HG02852 (cell line): ENCODE results near the gene RNF112.

Experiments
- ATAC-seq: cut with Tn5 transposase; IDR thresholded peaks from one replicate; pipeline ENCODE4 v1.9.1; 2021; ENCODE audit warnings: mild to moderate bottlenecking, moderate library complexity; ENCODE audit not compliant: unreplicated experiment

RNF112 gene

GRCh38 chr17:19410875-19411620 lies at the start of gene RNF112:
TSS of gene RNF112 (plus strand) at chr17:19411232. CDS start at chr17:19411409, 177 bp downstream.
- ATAC-seq: no peak

GRCh38 chr17:19361326-19361725 lies 49.7 kb upstream of the RNF112 start:
- no peak for ATAC-seq

- ATAC-seq: no peak
Measured at GRCh38 chr17:19361944-19362276, 49.1 kb upstream of the RNF112 start.

GRCh38 chr17:19362277-19363113 lies 48.5 kb upstream of the RNF112 start, which contains the start of gene B9D1:
TSS of gene B9D1 (minus strand) at chr17:19362723. CDS start at chr17:19362569, 154 bp downstream.
- ATAC-seq: peak; percentile 82

GRCh38 chr17:19363114-19363438 lies 48.0 kb upstream of the RNF112 start:
- ATAC-seq: no peak

GRCh38 chr17:19363460-19364035 lies 47.5 kb upstream of the RNF112 start:
- ATAC-seq: no peak

GRCh38 chr17:19364699-19365498 lies 46.1 kb upstream of the RNF112 start:
- no peak for ATAC-seq

- no peak for ATAC-seq
Measured at GRCh38 chr17:19365499-19365817, 45.6 kb upstream of the RNF112 start.

GRCh38 chr17:19365833-19366636 lies 45.0 kb upstream of the RNF112 start:
- ATAC-seq: no peak

- ATAC-seq: no peak
Measured at GRCh38 chr17:19366637-19366972, 44.4 kb upstream of the RNF112 start.

- ATAC-seq: no peak
Measured at GRCh38 chr17:19368229-19368628, 42.8 kb upstream of the RNF112 start.

- no peak for ATAC-seq
Measured at GRCh38 chr17:19369107-19369778, 41.8 kb upstream of the RNF112 start.

GRCh38 chr17:19369846-19370492 lies 41.1 kb upstream of the RNF112 start:
- ATAC-seq: no peak

GRCh38 chr17:19370493-19370960 lies 40.5 kb upstream of the RNF112 start:
- ATAC-seq: no peak

- no peak for ATAC-seq
Measured at GRCh38 chr17:19371259-19372010, 39.6 kb upstream of the RNF112 start.

- no peak for ATAC-seq
Measured at GRCh38 chr17:19372011-19372370, 39.0 kb upstream of the RNF112 start.

GRCh38 chr17:19372439-19372838 lies 38.6 kb upstream of the RNF112 start:
- no peak for ATAC-seq

GRCh38 chr17:19372866-19373504 lies 38.0 kb upstream of the RNF112 start:
- no peak for ATAC-seq
